ENCODE results near the gene IPO11.
"Not testable (repeated sequence)": the region's sequence is repeated elsewhere in the genome, so short reads cannot be mapped to it uniquely, and the experiment has no call there.

IPO11 gene

DNA sequence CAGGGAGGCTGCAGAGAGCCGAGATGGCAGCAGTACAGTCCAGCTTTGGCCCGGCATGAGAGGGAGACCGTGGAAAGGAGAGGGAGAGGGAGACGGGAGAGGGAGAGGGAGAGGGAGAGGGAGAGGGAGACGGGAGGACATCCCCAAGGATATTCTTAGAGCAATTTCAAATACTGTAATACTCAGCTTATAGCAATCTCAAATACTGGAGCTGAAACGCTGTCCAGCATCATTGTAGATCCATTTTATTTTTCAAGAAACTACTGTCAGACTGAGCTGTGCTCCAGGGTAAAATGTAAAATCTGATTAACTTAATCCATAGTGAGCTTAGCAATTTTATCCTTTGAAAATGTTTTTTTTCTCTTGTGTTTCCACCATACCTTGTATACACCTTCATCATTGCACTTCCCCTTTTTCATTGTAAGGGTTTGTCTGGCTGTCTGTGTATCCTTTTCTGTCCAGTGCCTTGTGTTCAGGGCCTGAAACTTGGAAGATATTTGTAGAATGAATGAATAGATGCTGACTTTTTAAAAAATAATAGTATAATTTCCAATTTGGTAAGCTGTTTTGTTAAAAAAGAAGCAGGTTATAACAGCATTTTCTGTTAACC lies 102.1 kb downstream of the IPO11 start:
- no peak overlapping the region for H3K4me3 ChIP-seq (ENCODE audit: low read length)
- TF ChIP-seq ZNF274 (IDR thresholded peaks at IDR 0.05; ENCODE audit: low read depth, low read length) = no peak

DNA sequence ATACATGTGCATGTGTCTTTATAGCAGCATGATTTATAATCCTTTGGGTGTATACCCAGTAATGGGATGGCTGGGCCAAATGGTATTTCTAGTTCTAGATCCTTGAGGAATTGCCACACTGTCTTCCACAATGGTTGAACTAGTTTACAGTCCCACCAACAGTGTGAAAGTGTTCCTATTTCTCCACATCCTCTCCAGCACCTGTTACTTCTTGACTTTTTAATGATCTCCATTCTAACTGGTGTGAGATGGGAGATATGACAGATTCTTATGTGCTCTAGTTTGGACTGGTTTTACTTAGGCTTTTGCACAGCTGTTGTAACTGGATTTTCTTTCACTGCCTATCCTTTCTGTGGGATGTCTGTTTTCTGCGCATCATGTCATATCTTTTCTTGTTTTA lies 108.2 kb downstream of the IPO11 start:
- not testable (repeated sequence) for H3K4me3 ChIP-seq (ENCODE audit: low read length)

GRCh38 chr5:62521319-62521718 lies 108.8 kb downstream of the IPO11 start:
- H3K4me3 ChIP-seq (ENCODE audit: low read length) = no peak overlapping the region
- no peak for TF ChIP-seq ZNF274 (IDR thresholded peaks at IDR 0.05; ENCODE audit: low read depth, low read length)

DNA sequence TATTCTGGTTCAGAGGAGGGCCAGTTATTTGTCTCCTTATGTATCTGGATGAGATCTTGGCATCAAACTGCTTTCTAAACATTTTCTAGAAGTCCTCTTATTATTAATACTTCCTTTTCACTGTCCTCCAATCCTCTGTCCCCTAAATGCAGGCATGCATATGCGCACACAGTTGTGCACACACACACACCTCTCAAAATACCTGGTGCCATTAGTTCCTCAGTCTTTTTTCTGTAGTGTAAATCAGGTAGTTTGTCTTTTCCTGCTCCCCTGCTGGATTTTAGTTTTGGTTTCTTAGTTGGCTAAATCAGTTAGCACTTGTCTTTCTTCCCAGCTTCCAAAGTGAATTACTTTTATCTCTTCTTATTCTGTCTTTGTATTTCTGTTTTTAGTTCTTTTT lies 110.2 kb downstream of the IPO11 start:
- H3K4me3 ChIP-seq (ENCODE audit: low read length) = no peak overlapping the region
- TF ChIP-seq ZNF274 (IDR thresholded peaks at IDR 0.05; ENCODE audit: low read depth, low read length) = no peak

DNA sequence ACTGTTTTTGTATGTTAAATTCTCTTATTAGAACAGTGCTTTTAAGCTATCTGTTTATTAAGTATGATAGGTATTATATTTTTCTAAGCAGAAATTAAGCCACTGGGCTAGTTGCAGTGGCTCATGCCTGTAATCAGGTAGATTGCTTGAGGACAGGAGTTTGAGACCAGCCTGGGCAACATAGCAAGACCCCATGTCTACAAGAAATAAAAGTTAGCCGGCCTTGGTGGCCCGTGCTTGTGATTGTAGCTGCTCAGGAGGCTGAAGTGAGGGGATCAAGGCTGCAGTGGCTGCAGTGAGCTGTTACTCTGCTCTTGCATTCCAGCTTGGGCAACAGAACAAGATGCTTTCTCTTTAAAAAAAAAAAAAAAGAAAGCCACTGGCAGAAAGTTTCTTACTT lies 121.0 kb downstream of the IPO11 start:
- TF ChIP-seq ZNF274 (IDR thresholded peaks at IDR 0.05; ENCODE audit: low read depth, low read length) = no peak
- H3K4me3 ChIP-seq (ENCODE audit: low read length) = no peak overlapping the region

- TF ChIP-seq ZNF274 (IDR thresholded peaks at IDR 0.05; ENCODE audit: low read depth, low read length) = no peak
- no peak overlapping the region for H3K4me3 ChIP-seq (ENCODE audit: low read length)
These were observed 122.1 kb downstream of the IPO11 start for GRCh38 chr5:62534461-62535236.

- no peak overlapping the region for H3K4me3 ChIP-seq (ENCODE audit: low read length)
- no peak for TF ChIP-seq ZNF274 (IDR thresholded peaks at IDR 0.05; ENCODE audit: low read depth, low read length)
These were observed 123.7 kb downstream of the IPO11 start for GRCh38 chr5:62536232-62536631.

- no peak for TF ChIP-seq ZNF274 (IDR thresholded peaks at IDR 0.05; ENCODE audit: low read depth, low read length)
- no peak overlapping the region for H3K4me3 ChIP-seq (ENCODE audit: low read length)
These were observed 124.2 kb downstream of the IPO11 start for GRCh38 chr5:62536783-62537182.

GRCh38 chr5:62538017-62538942 lies 125.7 kb downstream of the IPO11 start:
- no peak overlapping the region for H3K4me3 ChIP-seq (ENCODE audit: low read length)
- TF ChIP-seq ZNF274 (IDR thresholded peaks at IDR 0.05; ENCODE audit: low read depth, low read length) = no peak

- no peak for TF ChIP-seq ZNF274 (IDR thresholded peaks at IDR 0.05; ENCODE audit: low read depth, low read length)
- H3K4me3 ChIP-seq (ENCODE audit: low read length) = no peak overlapping the region
These were observed 130.2 kb downstream of the IPO11 start for GRCh38 chr5:62542720-62543119.

DNA sequence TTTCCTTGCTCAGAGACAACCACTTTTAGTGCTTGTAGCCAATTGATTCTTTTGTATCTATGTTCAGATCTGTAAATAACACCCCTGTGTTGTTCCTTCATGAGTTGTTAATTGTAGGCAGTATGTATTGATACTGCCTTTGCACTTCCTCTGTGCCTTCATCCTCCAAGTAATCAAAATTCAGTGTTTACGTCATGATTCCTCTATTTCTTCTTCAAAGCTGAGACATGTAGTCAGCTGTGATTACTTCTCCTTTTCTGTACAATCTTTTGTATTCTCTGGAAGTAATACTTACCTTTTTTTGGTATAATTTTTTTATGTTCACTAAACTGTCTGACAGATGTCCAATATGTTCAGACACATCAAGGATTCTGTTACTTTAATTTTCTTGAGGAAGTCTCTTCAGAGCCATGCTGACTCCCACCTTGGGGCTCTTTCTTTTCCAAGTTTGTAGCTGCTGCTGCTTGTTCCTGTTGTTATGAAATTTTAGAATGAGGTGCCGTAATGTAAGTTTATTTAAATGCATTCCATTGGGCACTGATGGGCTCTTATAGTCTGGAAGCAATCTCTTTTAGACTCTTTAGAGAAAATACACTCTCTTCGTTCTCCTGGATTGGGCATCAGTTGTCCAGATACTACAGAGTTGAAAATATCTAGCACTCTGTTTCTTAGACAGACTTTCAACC lies 135.5 kb downstream of the IPO11 start:
- H3K4me3 ChIP-seq (ENCODE audit: low read length) = no peak overlapping the region
- no peak for TF ChIP-seq ZNF274 (IDR thresholded peaks at IDR 0.05; ENCODE audit: low read depth, low read length)

DNA sequence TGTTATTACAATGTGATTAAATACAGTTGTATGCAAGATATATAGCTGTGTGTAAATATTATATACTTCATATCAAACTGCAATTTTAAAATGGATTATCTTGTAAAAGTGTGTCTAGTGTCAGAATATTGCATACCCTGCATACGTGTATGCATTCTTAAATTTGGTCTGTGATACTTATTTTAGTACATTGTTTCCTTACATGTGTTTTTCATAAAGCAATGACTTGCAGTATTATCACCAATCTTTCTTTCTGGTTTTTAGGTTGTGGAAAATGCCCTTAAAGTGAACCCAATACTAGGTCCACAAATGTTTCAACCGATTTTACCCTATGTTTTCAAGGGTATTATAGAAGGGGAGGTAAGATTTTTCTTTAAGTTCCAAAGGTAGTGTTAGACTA lies 137.5 kb downstream of the IPO11 start:
- H3K4me3 ChIP-seq (ENCODE audit: low read length) = no peak overlapping the region
- TF ChIP-seq ZNF274 (IDR thresholded peaks at IDR 0.05; ENCODE audit: low read depth, low read length) = no peak

GRCh38 chr5:62555930-62556329 lies 143.4 kb downstream of the IPO11 start:
- H3K4me3 ChIP-seq (ENCODE audit: low read length) = no peak overlapping the region
- TF ChIP-seq ZNF274 (IDR thresholded peaks at IDR 0.05; ENCODE audit: low read depth, low read length) = no peak

- no peak for TF ChIP-seq ZNF274 (IDR thresholded peaks at IDR 0.05; ENCODE audit: low read depth, low read length)
- H3K4me3 ChIP-seq (ENCODE audit: low read length) = no peak overlapping the region
These were observed 146.4 kb downstream of the IPO11 start for GRCh38 chr5:62558941-62559340.

All from GM08714 (cell line).